HepG2 (cell line): Measurements from ENCODE around the gene APOC4. TPM values are rescaled to one million over a fixed set of nuclear protein-coding genes. Genes with fewer than 3 reads are reported as not detected.

Experiments
- BCL6 ChIP-seq: IDR thresholded peaks from 2 replicates; pipeline ENCODE4 v1.6.1; 2016; ENCODE audit warnings: missing genetic modification reagents, missing compliant biosample characterization
- BHLHE40 ChIP-seq: IDR thresholded peaks from 2 replicates; pipeline ENCODE4 v1.6.1; 2011; ENCODE audit warnings: low read length, improper control_type of control experiment
- ELF1 ChIP-seq: sonication (generic); formaldehyde crosslinking; IDR thresholded peaks from 2 replicates; pipeline ENCODE4 v1.4.0; 2020; ENCODE audit warnings: missing genetic modification reagents
- ELF3 ChIP-seq: IDR thresholded peaks from 2 replicates; pipeline ENCODE4 v1.6.1; 2016; ENCODE audit warnings: missing genetic modification reagents, missing compliant biosample characterization
- FOXJ3 ChIP-seq: sonication (generic); formaldehyde crosslinking; IDR thresholded peaks from 2 replicates; pipeline ENCODE4 v1.4.0; 2020; ENCODE audit warnings: missing genetic modification reagents, mild to moderate bottlenecking, borderline replicate concordance
- GFI1 ChIP-seq: sonication (generic); formaldehyde crosslinking; IDR thresholded peaks from 2 replicates; pipeline ENCODE4 v1.5.0; 2020; ENCODE audit warnings: missing genetic modification reagents, mild to moderate bottlenecking, borderline replicate concordance
- HIVEP1 ChIP-seq: sonication (generic); formaldehyde crosslinking; IDR thresholded peaks from 2 replicates; pipeline ENCODE4 v1.4.0; 2020; ENCODE audit warnings: mild to moderate bottlenecking, missing genetic modification reagents
- HNRNPK ChIP-seq: fragments of 200-400 bp; formaldehyde crosslinking; IDR thresholded peaks from 2 replicates; pipeline ENCODE4 v1.6.1; 2018; ENCODE audit warnings: low read length, low read depth, moderate library complexity, mild to moderate bottlenecking; ENCODE audit not compliant: poor library complexity, severe bottlenecking
- JARID2 ChIP-seq: sonication (generic); formaldehyde crosslinking; IDR thresholded peaks from 2 replicates; pipeline ENCODE4 v1.8.1; 2023; ENCODE audit warnings: missing genetic modification reagents, inconsistent platforms; ENCODE audit not compliant: insufficient replicate concordance
- MAZ ChIP-seq, 2 experiments: sonication (generic) in 1 of 2; formaldehyde crosslinking in 1 of 2; IDR thresholded peaks; 2 replicates each; pipeline versions ENCODE4 v1.5.0 to v1.6.1; 2012 to 2020; ENCODE audit warnings: low read depth in 2 of 2, mild to moderate bottlenecking in 2 of 2, borderline replicate concordance in 1 of 2, improper control_type of control experiment in 1 of 2, low read length in 1 of 2, missing genetic modification reagents in 1 of 2, moderate library complexity in 1 of 2
- NR3C1 ChIP-seq: sonication (generic); formaldehyde crosslinking; IDR thresholded peaks from 2 replicates; pipeline ENCODE4 v1.4.0; 2020; ENCODE audit warnings: missing genetic modification reagents
- SP1 ChIP-seq, 2 experiments: fragments of 450-650 bp in 1 of 2; sonication (generic) in 1 of 2; formaldehyde crosslinking in 1 of 2; IDR thresholded peaks; 2 replicates each; pipeline versions ENCODE4 v1.4.0 to v1.6.1; 2016 to 2020; ENCODE audit warnings: missing genetic modification reagents in 1 of 2
- TBX3 ChIP-seq: fragments of 450-650 bp; IDR thresholded peaks from 2 replicates; pipeline ENCODE4 v1.6.1; 2017; ENCODE audit warnings: antibody characterized with exemption, mild to moderate bottlenecking, inconsistent platforms, borderline replicate concordance
- TFDP1 ChIP-seq: IDR thresholded peaks from 2 replicates; pipeline ENCODE4 v1.6.1; 2016; ENCODE audit warnings: missing compliant biosample characterization, missing genetic modification reagents, borderline replicate concordance
- ZNF160 ChIP-seq: sonication (generic); formaldehyde crosslinking; IDR thresholded peaks from 2 replicates; pipeline ENCODE4 v1.8.0; 2022; ENCODE audit warnings: mild to moderate bottlenecking, inconsistent platforms, missing genetic modification reagents
- ZNF3 ChIP-seq: IDR thresholded peaks from 2 replicates; pipeline ENCODE4 v1.7.0; 2017; ENCODE audit warnings: inconsistent platforms
- ZNF331 ChIP-seq: sonication (generic); formaldehyde crosslinking; IDR thresholded peaks from 2 replicates; pipeline ENCODE4 v1.4.0; 2020; ENCODE audit warnings: missing genetic modification reagents
- ZNF362 ChIP-seq: sonication (generic); formaldehyde crosslinking; IDR thresholded peaks from 2 replicates; pipeline ENCODE4 v1.4.0; 2020; ENCODE audit warnings: missing genetic modification reagents, mild to moderate bottlenecking, borderline replicate concordance
- ZNF510 ChIP-seq: sonication (generic); formaldehyde crosslinking; IDR thresholded peaks from 2 replicates; pipeline ENCODE4 v1.4.0; 2020; ENCODE audit warnings: low read depth, mild to moderate bottlenecking, missing genetic modification reagents
- ZNF614 ChIP-seq: IDR thresholded peaks from 2 replicates; pipeline ENCODE4 v1.6.1; 2018; ENCODE audit warnings: missing biosample characterization, missing genetic modification reagents, inconsistent platforms, borderline replicate concordance
- ZNF703 ChIP-seq: sonication (generic); formaldehyde crosslinking; IDR thresholded peaks from 2 replicates; pipeline ENCODE4 v1.5.1; 2020; ENCODE audit warnings: missing genetic modification reagents, mild to moderate bottlenecking, moderate library complexity, borderline replicate concordance
- ZNF790 ChIP-seq: sonication (generic); formaldehyde crosslinking; IDR thresholded peaks from 2 replicates; pipeline ENCODE4 v1.8.0; 2022; ENCODE audit warnings: missing genetic modification reagents, mild to moderate bottlenecking, borderline replicate concordance
- ZNF816 ChIP-seq: sonication (generic); formaldehyde crosslinking; IDR thresholded peaks from 2 replicates; pipeline ENCODE4 v1.8.0; 2022; ENCODE audit warnings: missing genetic modification reagents, mild to moderate bottlenecking, borderline replicate concordance
- ZXDC ChIP-seq: sonication (generic); formaldehyde crosslinking; IDR thresholded peaks from 2 replicates; pipeline ENCODE4 v1.5.0; 2020; ENCODE audit warnings: mild to moderate bottlenecking, missing genetic modification reagents
- polyA plus RNA-seq, 8 experiments: library from polyadenylated mRNA; depleted of rRNA in 3 of 8; stranded (reverse) in 7 of 8; unstranded in 1 of 8; fragments of >200 nt; fragmentation: Illumina TruSeq in 4 of 8; extraction: Trizol in 4 of 8; gene quantifications; 2 replicates each; pipeline versions ENCODE4 v1.2.1 to v1.2.3, GENCODE V29; 2011 to 2016; ENCODE audit warnings: low read depth in 4 of 8, missing spikeins in 1 of 8, mixed read lengths in 1 of 8; ENCODE audit not compliant: insufficient read depth in 1 of 8
- total RNA-seq, 5 experiments: library from RNA; depleted of rRNA; stranded (reverse); fragments of >200 nt; fragmentation: Illumina TruSeq; extraction: Trizol; gene quantifications; 2 replicates each; pipeline ENCODE4 v1.2.3, GENCODE V29; 2016; ENCODE audit warnings: low read depth in 1 of 5

The APOC4 gene
- total and polyA plus RNA-seq, 2 of the 13 experiments (the other 11 are each of a cell fraction or from before 2014, with no cell fraction given) = 0.46 TPM; not detected in 1

GRCh38 chr19:44954649-44955504, 12.8 kb downstream of the APOC4 start, which contains the start of gene CLPTM1 (continued):
- TF ChIP-seq ZNF510 (no peak), HIVEP1 (CRISPR knock-in tag) (peak; percentile 79), ZNF703 (CRISPR knock-in tag) (no peak), ZNF331 (CRISPR knock-in tag) (no peak), ELF3 (CRISPR knock-in tag) (peak; percentile 52; the same call in 1 of the 2 replicates), TFDP1 (CRISPR knock-in tag) (no peak), ZNF614 (no peak), BCL6 (CRISPR knock-in tag) (0 out of 2 replicates have a peak, but pooled peaks have one; percentile 14), NR3C1 (CRISPR knock-in tag) (no peak), FOXJ3 (CRISPR knock-in tag) (no peak), ZNF816 (CRISPR knock-in tag) (no peak; the same call in 1 of the 2 replicates), BHLHE40 (no peak), JARID2 (CRISPR knock-in tag) (no peak), SP1 (IDR thresholded peaks at IDR 0.05) (peak; percentile 76), SP1 (CRISPR knock-in tag; IDR thresholded peaks at IDR 0.05) (peak; percentile 91), ZXDC (CRISPR knock-in tag) (peak; percentile 78; the same call in 1 of the 2 replicates), MAZ (IDR thresholded peaks at IDR 0.05; ENCODE audit: borderline replicate concordance, low read depth, low read length) (peak; percentile 36; the same call in 1 of the 2 replicates), MAZ (CRISPR knock-in tag; IDR thresholded peaks at IDR 0.05; ENCODE audit: low read depth) (0 out of 2 replicates have a peak, but pooled peaks have one; percentile 24), ELF1 (peak; percentile 95), TBX3 (peak; percentile 18; the same call in 1 of the 2 replicates), ZNF790 (CRISPR knock-in tag) (no peak), ZNF160 (no peak; the same call in 1 of the 2 replicates), ZNF3 (no peak), GFI1 (CRISPR knock-in tag) (no peak), ZNF362 (no peak), HNRNPK (peak; percentile 41)
